HCT116 (cell line): ENCODE results near the gene ZFYVE1.

Source experiments
- CBX3 ChIP-seq: IDR thresholded peaks from 2 replicates; pipeline ENCODE4 v1.6.1; 2012; ENCODE audit warnings: low read depth
- EZH2 ChIP-seq: fragments of 200-600 bp; sonication (generic); IDR thresholded peaks from 2 replicates; pipeline ENCODE4 v1.6.1; 2017; ENCODE audit warnings: antibody characterized with exemption, mixed run types
- POLR2A ChIP-seq: IDR thresholded peaks from 2 replicates; pipeline ENCODE4 v1.7.0; 2011; ENCODE audit warnings: borderline replicate concordance; ENCODE audit not compliant: insufficient read depth, insufficient read length; ENCODE audit errors: extremely low read depth
- POLR2AphosphoS5 ChIP-seq: IDR thresholded peaks from 2 replicates; pipeline ENCODE4 v1.6.1; 2011; ENCODE audit warnings: mild to moderate bottlenecking, low read depth, low read length, moderate library complexity
- SRF ChIP-seq: IDR thresholded peaks from 2 replicates; pipeline ENCODE4 v1.6.1; 2012; ENCODE audit warnings: low read depth
- TF ChIP-seq, protein P1 (sequence below), 3 experiments: fragments of 200-600 bp in 1 of 3; sonication (generic) in 1 of 3; IDR thresholded peaks in 2 of 3; conservative IDR thresholded peaks in 1 of 3; 2 replicates each; pipeline ENCODE4 v1.5.1; 2012 to 2017; ENCODE audit warnings: low read depth in 2 of 3, low read length in 2 of 3, antibody characterized with exemption in 1 of 3, borderline replicate concordance in 1 of 3, control low read depth in 1 of 3, mild to moderate bottlenecking in 1 of 3, mixed read lengths in 1 of 3, mixed run types in 1 of 3, moderate library complexity in 1 of 3; ENCODE audit not compliant: insufficient read depth in 1 of 3

- TF ChIP-seq, protein P1, sequence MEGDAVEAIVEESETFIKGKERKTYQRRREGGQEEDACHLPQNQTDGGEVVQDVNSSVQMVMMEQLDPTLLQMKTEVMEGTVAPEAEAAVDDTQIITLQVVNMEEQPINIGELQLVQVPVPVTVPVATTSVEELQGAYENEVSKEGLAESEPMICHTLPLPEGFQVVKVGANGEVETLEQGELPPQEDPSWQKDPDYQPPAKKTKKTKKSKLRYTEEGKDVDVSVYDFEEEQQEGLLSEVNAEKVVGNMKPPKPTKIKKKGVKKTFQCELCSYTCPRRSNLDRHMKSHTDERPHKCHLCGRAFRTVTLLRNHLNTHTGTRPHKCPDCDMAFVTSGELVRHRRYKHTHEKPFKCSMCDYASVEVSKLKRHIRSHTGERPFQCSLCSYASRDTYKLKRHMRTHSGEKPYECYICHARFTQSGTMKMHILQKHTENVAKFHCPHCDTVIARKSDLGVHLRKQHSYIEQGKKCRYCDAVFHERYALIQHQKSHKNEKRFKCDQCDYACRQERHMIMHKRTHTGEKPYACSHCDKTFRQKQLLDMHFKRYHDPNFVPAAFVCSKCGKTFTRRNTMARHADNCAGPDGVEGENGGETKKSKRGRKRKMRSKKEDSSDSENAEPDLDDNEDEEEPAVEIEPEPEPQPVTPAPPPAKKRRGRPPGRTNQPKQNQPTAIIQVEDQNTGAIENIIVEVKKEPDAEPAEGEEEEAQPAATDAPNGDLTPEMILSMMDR (IDR thresholded peaks at IDR 0.05 in 2 of 3, conservative IDR thresholded peaks at IDR 0.05 in 1 of 3; ENCODE audit: borderline replicate concordance in 1 of 3, insufficient read depth in 1 of 3, low read depth in 2 of 3, low read length in 2 of 3): no peak
- no peak for TF ChIP-seq POLR2A
- TF ChIP-seq SRF: no peak
- no peak for TF ChIP-seq POLR2AphosphoS5
- no peak for TF ChIP-seq EZH2
- TF ChIP-seq CBX3: no peak
Observed at GRCh38 chr14:72974661-72975060, 52.2 kb downstream of the ZFYVE1 start.
